Endodermal cell (in vitro differentiated cells): Measurements from ENCODE around the gene DPP6. TPM values are rescaled to one million over a fixed set of nuclear protein-coding genes. Genes with fewer than 3 reads are reported as not detected.

Experiments used
- DNase-seq: peaks from one replicate; pipeline ENCODE4 v3.0.0-alpha.2; 2017
- H3K27ac ChIP-seq: 2 replicates; pipeline ENCODE4 v1.5.1; 2013; ENCODE audit warnings: mild to moderate bottlenecking, low read depth, low read length, moderate library complexity
- H3K27me3 ChIP-seq: 2 replicates; pipeline ENCODE4 v1.6.1; 2013; ENCODE audit warnings: mild to moderate bottlenecking, low read length, moderate library complexity; ENCODE audit not compliant: insufficient read depth, control insufficient read depth, poor library complexity, severe bottlenecking
- H3K36me3 ChIP-seq: 2 replicates; pipeline ENCODE4 v1.7.0; 2013; ENCODE audit warnings: mild to moderate bottlenecking, low read length, moderate library complexity; ENCODE audit not compliant: control insufficient read depth, insufficient read depth
- H3K4me1 ChIP-seq: one replicate; pipeline ENCODE4 v1.7.0; 2013; ENCODE audit warnings: low read length; ENCODE audit not compliant: control insufficient read depth, insufficient read depth
- H3K4me3 ChIP-seq: 2 replicates; pipeline ENCODE4 v1.5.1; 2013; ENCODE audit warnings: mild to moderate bottlenecking, low read length, moderate library complexity
- H3K9ac ChIP-seq: 2 replicates; pipeline ENCODE4 v1.6.1; 2013; ENCODE audit warnings: mild to moderate bottlenecking, low read length, moderate library complexity; ENCODE audit not compliant: poor library complexity, severe bottlenecking; ENCODE audit errors: extremely low read depth
- H3K9me3 ChIP-seq: 2 replicates; pipeline ENCODE4 v1.6.1; 2013; ENCODE audit warnings: mild to moderate bottlenecking, low read length, moderate library complexity; ENCODE audit not compliant: control insufficient read depth
- H3K27ac Mint-ChIP-seq: 2 replicates; pipeline ENCODE4 v1.8.0; 2020; ENCODE audit warnings: mixed read lengths
- H3K27me3 Mint-ChIP-seq: 2 replicates; pipeline ENCODE4 v1.8.0; 2021; ENCODE audit warnings: mild to moderate bottlenecking, mixed read lengths; ENCODE audit not compliant: insufficient read depth
- H3K36me3 Mint-ChIP-seq: 2 replicates; pipeline ENCODE4 v1.8.0; 2020; ENCODE audit warnings: low read depth, mixed read lengths
- H3K4me1 Mint-ChIP-seq: 2 replicates; pipeline ENCODE4 v1.8.0; 2020; ENCODE audit warnings: mixed read lengths
- H3K4me3 Mint-ChIP-seq: 2 replicates; pipeline ENCODE4 v1.8.0; 2020; ENCODE audit warnings: mild to moderate bottlenecking, moderate library complexity, mixed read lengths
- H3K9me3 Mint-ChIP-seq: 2 replicates; pipeline ENCODE4 v1.8.0; 2020; ENCODE audit warnings: mild to moderate bottlenecking, mixed read lengths
- CTCF ChIP-seq: fragments of 200-600 bp; sonication (generic); conservative IDR thresholded peaks from 2 replicates; pipeline ENCODE4 v1.5.0; 2021; ENCODE audit warnings: antibody characterized with exemption, mild to moderate bottlenecking
- WGBS, 2 experiments: methylation state at CpG; one replicate each; pipeline versions ENCODE4 v1.1.5 to v1.1.7; 2013; ENCODE audit warnings: missing lambda C conversion rate in 2 of 2, mixed read lengths in 1 of 2; ENCODE audit not compliant: insufficient coverage in 1 of 2, insufficient read length in 1 of 2; 5-methylcytosine and 5-hydroxymethylcytosine counted together
- total RNA-seq, 2 donors: library from RNA; stranded (reverse); fragmentation: NEBNext Ultra II Directional in 1 of 2; extraction: Animal tissue kit (Norgen Biotek cat#: 25700) in 1 of 2; gene quantifications; 2 replicates in 1 of 2; 3 replicates in 1 of 2; pipeline ENCODE4 v1.2.1, GENCODE V29; 2021

DPP6 gene
- total RNA-seq, 2 donors from 2014 or later, result 1.7 to 3.0 TPM

GRCh38 chr7:154903083-154903731, 851.0 kb downstream of the DPP6 start:
- Mint-ChIP-seq H3K9me3 (peaks cover 33% of the 10 kb centered on the region), H3K27me3 (peaks cover 4% of the 10 kb centered on the region), H3K4me3 (no peak overlapping the region), H3K4me1 (peaks cover 5% of the 10 kb centered on the region), H3K36me3 (no peaks in the 10 kb centered on the region), H3K27ac (peak overlapping the region; percentile 74)
- WGBS, 2 experiments, result 78 to 85% methylated on average over 9 to 14 of the region's 14 CpGs
- Histone ChIP-seq H3K27me3 (no peaks in the 10 kb centered on the region), H3K9me3 (peaks cover 5% of the 10 kb centered on the region), H3K4me1 (peaks cover 5% of the 10 kb centered on the region), H3K27ac (peak overlapping the region; percentile 32), H3K36me3 (no peaks in the 10 kb centered on the region), H3K9ac (no peak overlapping the region), H3K4me3 (no peak overlapping the region)
- TF ChIP-seq CTCF, result no peak
- DNase-seq, result no peak

GRCh38 chr7:154905146-154905545, 852.9 kb downstream of the DPP6 start:
- Mint-ChIP-seq H3K36me3 (no peaks in the 10 kb centered on the region), H3K27ac (no peak overlapping the region), H3K4me1 (peaks cover 5% of the 10 kb centered on the region), H3K4me3 (no peak overlapping the region), H3K9me3 (peaks cover 49% of the 10 kb centered on the region), H3K27me3 (peaks cover 11% of the 10 kb centered on the region)
- no peak for DNase-seq
- H3K4me3 ChIP-seq, result no peak overlapping the region
- H3K4me1 ChIP-seq, result peaks cover 5% of the 10 kb centered on the region
- no peaks in the 10 kb centered on the region for H3K36me3 ChIP-seq
- no peak overlapping the region for H3K9ac ChIP-seq
- no peak for TF ChIP-seq CTCF
- no peaks in the 10 kb centered on the region for H3K27me3 ChIP-seq
- peaks cover 5% of the 10 kb centered on the region for H3K9me3 ChIP-seq
- H3K27ac ChIP-seq, result no peak overlapping the region
- WGBS, 2 experiments, result 93 to 96% methylated on average over 8 of the region's 8 CpGs

GRCh38 chr7:154905615-154906014, 853.4 kb downstream of the DPP6 start:
- Mint-ChIP-seq H3K4me1 (peaks cover 5% of the 10 kb centered on the region), H3K27me3 (peaks cover 12% of the 10 kb centered on the region), H3K27ac (no peak overlapping the region), H3K9me3 (peaks cover 53% of the 10 kb centered on the region), H3K4me3 (no peak overlapping the region), H3K36me3 (no peaks in the 10 kb centered on the region)
- peaks cover 5% of the 10 kb centered on the region for H3K4me1 ChIP-seq
- no peak overlapping the region for H3K9ac ChIP-seq
- H3K27me3 ChIP-seq, result no peaks in the 10 kb centered on the region
- H3K27ac ChIP-seq, result peak overlapping the region; percentile 49
- H3K36me3 ChIP-seq, result no peaks in the 10 kb centered on the region
- H3K9me3 ChIP-seq, result peaks cover 7% of the 10 kb centered on the region
- H3K4me3 ChIP-seq, result no peak overlapping the region
- DNase-seq, result no peak
- TF ChIP-seq CTCF, result no peak
- WGBS, 2 experiments, result 92 to 93% methylated on average over 2 to 8 of the region's 8 CpGs
